ENCODE results near the gene MCL1.

- TF ChIP-seq, protein P1, sequence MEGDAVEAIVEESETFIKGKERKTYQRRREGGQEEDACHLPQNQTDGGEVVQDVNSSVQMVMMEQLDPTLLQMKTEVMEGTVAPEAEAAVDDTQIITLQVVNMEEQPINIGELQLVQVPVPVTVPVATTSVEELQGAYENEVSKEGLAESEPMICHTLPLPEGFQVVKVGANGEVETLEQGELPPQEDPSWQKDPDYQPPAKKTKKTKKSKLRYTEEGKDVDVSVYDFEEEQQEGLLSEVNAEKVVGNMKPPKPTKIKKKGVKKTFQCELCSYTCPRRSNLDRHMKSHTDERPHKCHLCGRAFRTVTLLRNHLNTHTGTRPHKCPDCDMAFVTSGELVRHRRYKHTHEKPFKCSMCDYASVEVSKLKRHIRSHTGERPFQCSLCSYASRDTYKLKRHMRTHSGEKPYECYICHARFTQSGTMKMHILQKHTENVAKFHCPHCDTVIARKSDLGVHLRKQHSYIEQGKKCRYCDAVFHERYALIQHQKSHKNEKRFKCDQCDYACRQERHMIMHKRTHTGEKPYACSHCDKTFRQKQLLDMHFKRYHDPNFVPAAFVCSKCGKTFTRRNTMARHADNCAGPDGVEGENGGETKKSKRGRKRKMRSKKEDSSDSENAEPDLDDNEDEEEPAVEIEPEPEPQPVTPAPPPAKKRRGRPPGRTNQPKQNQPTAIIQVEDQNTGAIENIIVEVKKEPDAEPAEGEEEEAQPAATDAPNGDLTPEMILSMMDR (IDR thresholded peaks at IDR 0.05): no peak
- TF ChIP-seq EZH2 (IDR thresholded peaks at IDR 0.05; ENCODE audit: borderline replicate concordance, insufficient read depth, low read depth, low read length, poor library complexity, severe bottlenecking): no peak
These were observed 24.3 kb upstream of the MCL1 start for GRCh38 chr1:150603711-150604110.
